Esophagus (tissue), 2 donors: ENCODE data around the gene TMEFF1. TPM values are rescaled to one million over a fixed set of nuclear protein-coding genes. Genes with fewer than 3 reads are reported as not detected.
"Not testable (repeated sequence)": the region's sequence is repeated elsewhere in the genome, so short reads cannot be mapped to it uniquely, and the experiment has no call there.

Experiments
- H3K27ac ChIP-seq, 2 donors: one replicate each; pipeline ENCODE4 v1.5.1; 2013; ENCODE audit warnings: low read depth in 2 of 2, mild to moderate bottlenecking in 2 of 2, inconsistent platforms in 1 of 2, low read length in 1 of 2, moderate library complexity in 1 of 2
- H3K27me3 ChIP-seq, 2 donors: one replicate each; pipeline ENCODE4 v1.6.1; 2013; ENCODE audit warnings: low read length in 2 of 2, control low read depth in 1 of 2, mild to moderate bottlenecking in 1 of 2; ENCODE audit not compliant: insufficient read depth in 2 of 2, control insufficient read depth in 1 of 2
- H3K36me3 ChIP-seq, 2 donors: one replicate each; pipeline ENCODE4 v1.6.1; 2013; ENCODE audit warnings: low read length in 1 of 2; ENCODE audit not compliant: control insufficient read depth in 2 of 2, insufficient read depth in 2 of 2
- H3K4me1 ChIP-seq, 2 donors: one replicate each; pipeline ENCODE4 v1.6.1; 2013; ENCODE audit warnings: low read length in 1 of 2; ENCODE audit not compliant: control insufficient read depth in 2 of 2, insufficient read depth in 2 of 2
- H3K4me3 ChIP-seq, 2 donors: one replicate each; pipeline ENCODE4 v1.5.1; 2013; ENCODE audit warnings: low read length in 2 of 2, mild to moderate bottlenecking in 2 of 2, low read depth in 1 of 2, moderate library complexity in 1 of 2
- H3K9me3 ChIP-seq, 2 donors: one replicate each; pipeline ENCODE4 v1.6.1; 2013; ENCODE audit warnings: mild to moderate bottlenecking in 2 of 2, low read depth in 1 of 2, low read length in 1 of 2, moderate library complexity in 1 of 2; ENCODE audit not compliant: control insufficient read depth in 2 of 2, insufficient read depth in 1 of 2
- WGBS, 2 donors: extraction: QIAGEN DNeasy Blood & Tissue Kit; methylation state at CpG; one replicate each; pipeline ENCODE4 v1.1.7; 2013; 5-methylcytosine and 5-hydroxymethylcytosine counted together
- polyA plus RNA-seq, 2 donors: library from polyadenylated mRNA; stranded (reverse); fragments of 200-250 nt; gene quantifications; one replicate each; pipeline ENCODE4 v1.2.3, GENCODE V29; 2013
- donor health status: healthy with polysubstance abuse.
- donor health status: Bipolar disorder and iron deficiency.

TMEFF1 gene
- polyA plus RNA-seq, 2 donors, result 0.02 TPM; not detected in 1

- not testable (repeated sequence) for H3K36me3 ChIP-seq, H3K4me1 ChIP-seq, H3K27ac ChIP-seq, H3K27me3 ChIP-seq, H3K4me3 ChIP-seq, H3K9me3 ChIP-seq
These were observed 34.4 kb downstream of the TMEFF1 start for GRCh38 chr9:100507350-100507749.

GRCh38 chr9:100511205-100511604, 38.3 kb downstream of the TMEFF1 start:
- H3K27me3 ChIP-seq, result no peaks in the 10 kb centered on the region
- H3K27ac ChIP-seq, result no peak overlapping the region
- no peaks in the 10 kb centered on the region for H3K36me3 ChIP-seq
- 91 to 93% methylated on average over 1 of the region's 1 CpG for whole genome bisulfite sequencing, 2 donors
- H3K4me1 ChIP-seq, result no peaks in the 10 kb centered on the region
- H3K4me3 ChIP-seq, result no peak overlapping the region
- no peaks in the 10 kb centered on the region for H3K9me3 ChIP-seq

- Histone ChIP-seq H3K4me3 (no peak overlapping the region), H3K27me3 (no peaks in the 10 kb centered on the region), H3K27ac (no peak overlapping the region), H3K36me3 (no peaks in the 10 kb centered on the region), H3K4me1 (no peaks in the 10 kb centered on the region), H3K9me3 (no peaks in the 10 kb centered on the region)
- 69 to 71% methylated on average over 6 of the region's 6 CpGs for WGBS, 2 donors
These were observed 42.9 kb downstream of the TMEFF1 start for GRCh38 chr9:100515578-100516494.

GRCh38 chr9:100521282-100521681, 48.3 kb downstream of the TMEFF1 start:
- H3K4me1 ChIP-seq, result no peaks in the 10 kb centered on the region
- WGBS, 2 donors, result 79 to 81% methylated on average over 3 of the region's 3 CpGs
- H3K4me3 ChIP-seq, result no peak overlapping the region
- no peaks in the 10 kb centered on the region for H3K27me3 ChIP-seq
- no peaks in the 10 kb centered on the region for H3K9me3 ChIP-seq
- H3K36me3 ChIP-seq, result no peaks in the 10 kb centered on the region
- no peak overlapping the region for H3K27ac ChIP-seq

- no peak overlapping the region for H3K27ac ChIP-seq
- H3K9me3 ChIP-seq, result no peaks in the 10 kb centered on the region
- no peaks in the 10 kb centered on the region for H3K36me3 ChIP-seq
- H3K4me3 ChIP-seq, result no peak overlapping the region
- no peaks in the 10 kb centered on the region for H3K27me3 ChIP-seq
- WGBS, 2 donors, result 91 to 98% methylated on average over 2 of the region's 2 CpGs
- no peaks in the 10 kb centered on the region for H3K4me1 ChIP-seq
These were observed 52.6 kb downstream of the TMEFF1 start for GRCh38 chr9:100525563-100525962.

GRCh38 chr9:100527180-100527794, 54.3 kb downstream of the TMEFF1 start:
- H3K27ac ChIP-seq, H3K9me3 ChIP-seq, H3K4me3 ChIP-seq, H3K27me3 ChIP-seq, H3K4me1 ChIP-seq, H3K36me3 ChIP-seq: not testable (repeated sequence)
- 91 to 92% methylated on average over 30 of the region's 30 CpGs for WGBS, 2 donors

GRCh38 chr9:100534401-100534800, 61.5 kb downstream of the TMEFF1 start:
- Histone ChIP-seq H3K4me1 (no peaks in the 10 kb centered on the region), H3K27me3 (no peaks in the 10 kb centered on the region), H3K9me3 (no peaks in the 10 kb centered on the region), H3K36me3 (no peaks in the 10 kb centered on the region), H3K4me3 (no peak overlapping the region), H3K27ac (no peak overlapping the region)
- 84% methylated on average over 4 of the region's 4 CpGs for WGBS, 2 donors

- no peaks in the 10 kb centered on the region for H3K36me3 ChIP-seq
- no peaks in the 10 kb centered on the region for H3K4me1 ChIP-seq
- H3K27me3 ChIP-seq, result no peaks in the 10 kb centered on the region
- 93 to 96% methylated on average over 12 of the region's 12 CpGs for WGBS, 2 donors
- no peak overlapping the region for H3K27ac ChIP-seq
- no peaks in the 10 kb centered on the region for H3K9me3 ChIP-seq
- H3K4me3 ChIP-seq, result no peak overlapping the region
These were observed 67.4 kb downstream of the TMEFF1 start for GRCh38 chr9:100540327-100540726.

- 75 to 81% methylated on average over 5 of the region's 5 CpGs for WGBS, 2 donors
- Histone ChIP-seq H3K36me3 (no peaks in the 10 kb centered on the region), H3K4me3 (no peak overlapping the region), H3K27me3 (no peaks in the 10 kb centered on the region), H3K27ac (no peak overlapping the region), H3K4me1 (no peaks in the 10 kb centered on the region), H3K9me3 (no peaks in the 10 kb centered on the region)
These were observed 76.1 kb downstream of the TMEFF1 start for GRCh38 chr9:100549048-100549447.

- 79 to 82% methylated on average over 2 of the region's 2 CpGs for WGBS, 2 donors
These were observed 82.0 kb downstream of the TMEFF1 start for GRCh38 chr9:100554935-100555401.

More at GRCh38 chr9:100554935-100555401, 82.0 kb downstream of the TMEFF1 start:
- Histone ChIP-seq H3K27me3 (no peaks in the 10 kb centered on the region), H3K4me3 (no peak overlapping the region), H3K36me3 (no peaks in the 10 kb centered on the region), H3K27ac (no peak overlapping the region), H3K4me1 (no peaks in the 10 kb centered on the region), H3K9me3 (no peaks in the 10 kb centered on the region)
